ENCODE measurements around the gene AGAP6.
"Not testable (repeated sequence)": the region's sequence is repeated elsewhere in the genome, so short reads cannot be mapped to it uniquely, and the experiment has no call there.

DNA sequence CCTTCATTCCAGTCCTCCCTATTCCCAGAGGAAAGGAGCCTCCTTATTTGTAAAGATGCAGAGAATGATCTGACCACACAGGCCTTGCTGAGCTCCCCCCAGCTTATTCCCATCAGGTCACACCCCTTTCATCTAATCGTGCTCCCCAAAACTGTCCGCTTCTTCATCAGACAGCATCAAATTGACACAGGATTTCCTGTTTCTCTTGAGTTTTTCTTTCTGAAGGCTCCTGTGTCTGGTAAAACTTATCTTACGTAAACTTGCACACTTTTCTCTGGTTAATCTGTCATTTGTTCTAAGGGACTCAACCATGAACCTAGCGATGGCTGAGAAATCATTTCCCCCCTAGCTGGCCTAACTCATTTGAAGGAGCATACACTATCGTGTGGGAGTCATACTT is 59.4 kb downstream of the AGAP6 start:
- not testable (repeated sequence) for TF ChIP-seq POLR2AphosphoS5 (IDR thresholded peaks at IDR 0.05; ENCODE audit: low read depth); ETS1 (IDR thresholded peaks at IDR 0.05); REST (IDR thresholded peaks at IDR 0.05; ENCODE audit: unreplicated experiment); EZH2 (IDR thresholded peaks at IDR 0.05; ENCODE audit: low read depth, unreplicated experiment); CREB1 (CRISPR knock-in tag; IDR thresholded peaks at IDR 0.05; ENCODE audit: low read depth); EZH2phosphoT487 (IDR thresholded peaks at IDR 0.05; ENCODE audit: unreplicated experiment); ZNF114 (CRISPR knock-in tag; IDR thresholded peaks at IDR 0.05); ZNF331 (CRISPR knock-in tag; IDR thresholded peaks at IDR 0.05; ENCODE audit: low read depth)
- TF ChIP-seq, protein P1, sequence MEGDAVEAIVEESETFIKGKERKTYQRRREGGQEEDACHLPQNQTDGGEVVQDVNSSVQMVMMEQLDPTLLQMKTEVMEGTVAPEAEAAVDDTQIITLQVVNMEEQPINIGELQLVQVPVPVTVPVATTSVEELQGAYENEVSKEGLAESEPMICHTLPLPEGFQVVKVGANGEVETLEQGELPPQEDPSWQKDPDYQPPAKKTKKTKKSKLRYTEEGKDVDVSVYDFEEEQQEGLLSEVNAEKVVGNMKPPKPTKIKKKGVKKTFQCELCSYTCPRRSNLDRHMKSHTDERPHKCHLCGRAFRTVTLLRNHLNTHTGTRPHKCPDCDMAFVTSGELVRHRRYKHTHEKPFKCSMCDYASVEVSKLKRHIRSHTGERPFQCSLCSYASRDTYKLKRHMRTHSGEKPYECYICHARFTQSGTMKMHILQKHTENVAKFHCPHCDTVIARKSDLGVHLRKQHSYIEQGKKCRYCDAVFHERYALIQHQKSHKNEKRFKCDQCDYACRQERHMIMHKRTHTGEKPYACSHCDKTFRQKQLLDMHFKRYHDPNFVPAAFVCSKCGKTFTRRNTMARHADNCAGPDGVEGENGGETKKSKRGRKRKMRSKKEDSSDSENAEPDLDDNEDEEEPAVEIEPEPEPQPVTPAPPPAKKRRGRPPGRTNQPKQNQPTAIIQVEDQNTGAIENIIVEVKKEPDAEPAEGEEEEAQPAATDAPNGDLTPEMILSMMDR (conservative IDR thresholded peaks at IDR 0.05; ENCODE audit: low read depth in 2 of 2) = not testable (repeated sequence)
